GM12874 (cell line): Measurements from ENCODE around the gene BSN.

Experiments used
- CTCF ChIP-seq: IDR thresholded peaks from 2 replicates; pipeline ENCODE4 v1.5.1; 2011; ENCODE audit warnings: low read depth, mild to moderate bottlenecking, control low read depth, low read length, moderate library complexity; ENCODE audit not compliant: insufficient read depth

The BSN gene

DNA sequence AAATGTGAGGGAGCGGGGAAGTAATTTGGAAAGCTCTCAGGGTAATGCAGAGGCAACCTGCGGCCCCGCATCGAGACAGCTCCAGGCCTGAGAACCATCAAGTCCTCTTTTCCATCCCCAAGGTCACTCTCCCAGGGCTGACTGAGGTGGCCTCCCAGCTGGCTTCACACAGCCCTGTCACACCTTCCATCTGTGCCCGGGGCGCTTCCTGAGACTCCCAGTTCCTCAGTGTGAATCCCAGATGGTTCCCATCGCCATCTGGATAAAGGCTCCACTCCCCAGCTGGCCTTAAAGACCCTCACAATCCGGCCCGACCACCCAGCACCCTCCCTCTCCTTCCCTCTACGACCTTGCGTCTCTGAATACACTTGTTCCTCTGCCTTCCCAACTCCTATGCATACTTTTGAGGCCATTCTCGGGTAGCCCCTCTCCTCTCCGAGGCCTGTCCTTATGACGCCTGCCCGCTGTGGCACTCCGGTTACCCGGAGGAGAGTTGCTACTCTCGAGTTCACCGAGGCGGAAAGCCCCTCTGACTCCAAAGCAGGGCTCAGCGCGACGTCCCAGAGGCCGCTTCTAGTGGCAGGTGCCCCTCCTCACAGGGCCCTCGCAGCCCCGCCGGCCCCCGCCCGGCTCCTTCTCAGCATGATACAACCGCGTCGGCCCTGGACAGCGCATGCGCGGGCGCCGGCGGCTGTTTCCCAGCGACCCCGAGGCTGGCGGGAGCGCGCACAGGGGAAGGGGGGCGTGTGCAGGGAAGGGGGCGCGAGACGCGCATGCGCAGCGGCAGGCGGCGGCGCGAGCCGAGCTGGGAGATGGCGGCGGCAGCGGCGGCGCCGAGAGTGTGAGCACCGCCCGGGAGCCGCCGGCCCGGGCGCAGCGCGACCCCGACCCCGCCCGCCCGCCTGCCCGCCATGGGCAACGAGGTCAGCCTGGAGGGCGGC is at the start of gene BSN:
Gene BSN, plus strand, starts transcription at position 786 of the 941 bp plus-strand sequence. Its CDS starts 126 bp downstream, at position 912.
- no peak for TF ChIP-seq CTCF

DNA sequence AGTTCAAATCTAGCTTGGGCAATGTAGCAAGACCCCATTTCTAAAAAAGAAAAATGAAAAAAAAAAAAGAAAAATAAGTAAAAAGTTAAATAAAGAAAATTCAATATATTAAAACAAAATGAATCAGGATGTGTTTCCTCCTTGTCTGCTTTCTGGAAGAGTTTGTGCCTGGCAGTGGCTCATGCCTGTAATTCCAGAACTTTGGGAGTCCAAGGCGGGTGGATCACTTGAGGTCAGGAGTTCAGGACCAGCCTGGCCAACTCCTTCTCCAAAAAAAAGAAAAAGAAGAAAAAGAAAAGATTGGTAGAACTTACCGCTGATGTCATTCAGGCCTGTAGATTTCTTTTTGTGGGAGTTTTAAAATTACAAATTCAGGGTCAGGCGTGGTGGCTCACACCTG is 47.4 kb upstream of the BSN start:
- no peak for TF ChIP-seq CTCF

DNA sequence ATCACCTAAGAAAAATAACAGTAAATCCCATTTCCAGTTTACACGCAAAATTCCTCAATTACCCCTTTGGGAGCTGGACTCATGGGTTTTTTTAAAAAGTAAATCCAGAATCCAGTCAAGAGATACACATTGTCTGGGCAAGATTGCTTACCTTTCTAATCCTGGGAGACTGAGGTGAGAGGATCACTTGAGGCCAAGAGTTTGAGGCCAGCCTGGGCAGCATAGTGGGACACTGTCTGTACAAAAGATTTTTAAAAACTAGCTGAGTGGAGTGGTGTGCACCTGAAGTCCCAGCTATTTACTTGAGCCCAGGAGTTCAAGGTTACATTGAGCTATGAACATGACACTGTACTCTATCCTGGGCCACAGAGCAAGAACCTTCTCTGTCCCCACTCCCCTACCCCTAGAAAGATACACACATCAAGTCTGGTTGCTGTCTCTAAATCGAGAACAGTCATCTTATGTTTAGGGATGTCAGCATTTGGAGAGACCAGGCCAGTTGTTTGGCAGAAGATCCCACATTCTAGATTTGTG is 45.2 kb upstream of the BSN start:
- TF ChIP-seq CTCF, result no peak

DNA sequence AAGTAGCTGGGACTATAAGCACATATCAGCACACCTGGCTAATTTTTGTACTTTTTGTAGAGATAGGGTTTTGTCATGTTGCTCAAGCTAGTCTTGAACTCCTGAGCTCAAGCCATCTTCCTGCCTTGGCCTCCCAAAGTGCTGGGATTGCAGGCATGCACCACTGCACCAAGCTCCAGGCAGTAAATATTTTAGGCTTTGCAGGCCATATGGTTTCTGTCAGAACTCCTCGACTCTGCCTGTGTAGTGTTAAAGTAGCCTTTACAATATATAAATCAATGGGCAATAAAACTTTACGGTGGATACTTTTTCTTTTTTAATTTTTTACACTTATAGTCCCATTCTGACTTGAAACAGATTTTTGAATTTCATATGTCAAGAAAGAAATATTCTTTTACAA is 42.6 kb upstream of the BSN start:
- TF ChIP-seq CTCF, result no peak

GRCh38 chr3:49512781-49513355 is 41.4 kb upstream of the BSN start:
- no peak for TF ChIP-seq CTCF

- no peak for TF ChIP-seq CTCF
These were observed 40.7 kb upstream of the BSN start for GRCh38 chr3:49513494-49514124.

DNA sequence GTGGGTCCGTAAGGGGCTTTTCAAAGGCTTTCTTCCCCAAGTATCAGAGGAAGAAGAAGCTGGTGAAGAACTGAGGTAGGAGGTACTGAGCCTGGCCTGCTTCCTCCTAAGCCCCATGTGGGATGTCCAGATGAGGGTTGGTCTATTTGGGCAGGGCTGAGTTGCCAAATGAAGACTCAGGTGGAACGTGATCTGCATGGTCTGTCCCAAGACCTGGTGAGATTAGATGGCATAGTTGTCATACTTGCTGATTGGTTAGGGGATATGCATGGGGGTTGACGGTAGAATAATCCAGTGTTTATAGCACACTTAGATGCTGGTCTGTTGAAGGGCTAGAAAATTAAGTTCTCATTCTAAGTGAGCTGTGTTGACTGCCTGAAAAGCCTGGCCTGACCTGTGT is 36.3 kb upstream of the BSN start:
- TF ChIP-seq CTCF, result no peak
